Suprapubic skin (tissue), 4 donors: ENCODE data around the gene RARRES1. TPM values are rescaled to one million over a fixed set of nuclear protein-coding genes. Genes with fewer than 3 reads are reported as not detected.

Source experiments
- DNase-seq, 2 donors: peaks; one replicate each; pipeline ENCODE4 v3.0.0-alpha.2; 2019; ENCODE audit warnings: low spot score in 2 of 2
- H3K27ac ChIP-seq: fragments of 200-600 bp; sonication (generic); one replicate; pipeline ENCODE4 v1.5.1; 2019
- H3K27me3 ChIP-seq: fragments of 200-600 bp; sonication (generic); one replicate; pipeline ENCODE4 v1.5.1; 2019
- H3K36me3 ChIP-seq: fragments of 200-600 bp; sonication (generic); one replicate; pipeline ENCODE4 v1.5.1; 2019
- H3K4me1 ChIP-seq: fragments of 200-600 bp; sonication (generic); one replicate; pipeline ENCODE4 v1.5.1; 2019
- H3K4me3 ChIP-seq: fragments of 200-600 bp; sonication (generic); one replicate; pipeline ENCODE4 v1.5.1; 2019; ENCODE audit warnings: mild to moderate bottlenecking
- H3K9me3 ChIP-seq: fragments of 200-600 bp; sonication (generic); one replicate; pipeline ENCODE4 v1.5.1; 2019
- EP300 ChIP-seq: sonication (generic); formaldehyde crosslinking; IDR thresholded peaks from one replicate; pipeline ENCODE4 v1.6.1; 2017; ENCODE audit warnings: antibody characterized with exemption
- POLR2A ChIP-seq, 2 donors: fragments of 450-650 bp; IDR thresholded peaks; one replicate each; pipeline ENCODE4 v1.6.1; 2017; ENCODE audit warnings: antibody characterized with exemption in 2 of 2, mild to moderate bottlenecking in 2 of 2, moderate library complexity in 2 of 2
- POLR2AphosphoS5 ChIP-seq, 3 donors: sonication (generic); formaldehyde crosslinking; IDR thresholded peaks; one replicate each; pipeline ENCODE4 v1.6.1; 2017; ENCODE audit warnings: antibody characterized with exemption in 3 of 3
- WGBS: methylation state at CpG from one replicate; pipeline ENCODE4 v1.1.5; 2018; 5-methylcytosine and 5-hydroxymethylcytosine counted together
- total RNA-seq, 4 donors: library from RNA; depleted of rRNA; stranded (reverse); fragments of >200 nt; gene quantifications; one replicate each; pipeline ENCODE4 v1.1.0, GENCODE V29; 2016
- TF ChIP-seq, protein P1 (sequence below), 2 donors: fragments of 200-600 bp in 1 of 2; fragments of 450-650 bp in 1 of 2; sonication (generic) in 1 of 2; IDR thresholded peaks; one replicate each; pipeline ENCODE4 v1.5.1; 2016 to 2019; ENCODE audit warnings: antibody characterized with exemption in 2 of 2, mild to moderate bottlenecking in 1 of 2, moderate library complexity in 1 of 2

The RARRES1 gene
- total RNA-seq, 4 donors from 2014 or later: 5.6 to 23.4 (median 19.5) TPM

GRCh38 chr3:158728851-158729250, 3.4 kb downstream of the RARRES1 start:
- H3K4me1 ChIP-seq: peaks cover 40% of the 10 kb centered on the region

GRCh38 chr3:158728061-158728377, 4.2 kb downstream of the RARRES1 start:
- DNase-seq: no peak
- 38% methylated on average over 4 of the region's 4 CpGs for WGBS
- peaks cover 45% of the 10 kb centered on the region for H3K4me1 ChIP-seq
- no peak overlapping the region for H3K27ac ChIP-seq
- H3K36me3 ChIP-seq: no peaks in the 10 kb centered on the region
- H3K4me3 ChIP-seq: no peak overlapping the region
- H3K27me3 ChIP-seq: no peaks in the 10 kb centered on the region
- TF ChIP-seq, protein P1, sequence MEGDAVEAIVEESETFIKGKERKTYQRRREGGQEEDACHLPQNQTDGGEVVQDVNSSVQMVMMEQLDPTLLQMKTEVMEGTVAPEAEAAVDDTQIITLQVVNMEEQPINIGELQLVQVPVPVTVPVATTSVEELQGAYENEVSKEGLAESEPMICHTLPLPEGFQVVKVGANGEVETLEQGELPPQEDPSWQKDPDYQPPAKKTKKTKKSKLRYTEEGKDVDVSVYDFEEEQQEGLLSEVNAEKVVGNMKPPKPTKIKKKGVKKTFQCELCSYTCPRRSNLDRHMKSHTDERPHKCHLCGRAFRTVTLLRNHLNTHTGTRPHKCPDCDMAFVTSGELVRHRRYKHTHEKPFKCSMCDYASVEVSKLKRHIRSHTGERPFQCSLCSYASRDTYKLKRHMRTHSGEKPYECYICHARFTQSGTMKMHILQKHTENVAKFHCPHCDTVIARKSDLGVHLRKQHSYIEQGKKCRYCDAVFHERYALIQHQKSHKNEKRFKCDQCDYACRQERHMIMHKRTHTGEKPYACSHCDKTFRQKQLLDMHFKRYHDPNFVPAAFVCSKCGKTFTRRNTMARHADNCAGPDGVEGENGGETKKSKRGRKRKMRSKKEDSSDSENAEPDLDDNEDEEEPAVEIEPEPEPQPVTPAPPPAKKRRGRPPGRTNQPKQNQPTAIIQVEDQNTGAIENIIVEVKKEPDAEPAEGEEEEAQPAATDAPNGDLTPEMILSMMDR (IDR thresholded peaks at IDR 0.05): no peak
- TF ChIP-seq POLR2A (IDR thresholded peaks at IDR 0.05): no peak
- no peak for TF ChIP-seq POLR2AphosphoS5 (IDR thresholded peaks at IDR 0.05)
- no peak for TF ChIP-seq EP300
- H3K9me3 ChIP-seq: no peaks in the 10 kb centered on the region

More at GRCh38 chr3:158728851-158729250, 3.4 kb downstream of the RARRES1 start:
- H3K36me3 ChIP-seq: no peaks in the 10 kb centered on the region
- H3K9me3 ChIP-seq: no peaks in the 10 kb centered on the region
- H3K27me3 ChIP-seq: no peaks in the 10 kb centered on the region
- no peak for DNase-seq
- no peak overlapping the region for H3K4me3 ChIP-seq
- no peak overlapping the region for H3K27ac ChIP-seq
- TF ChIP-seq POLR2AphosphoS5 (IDR thresholded peaks at IDR 0.05) (no peak), POLR2A (IDR thresholded peaks at IDR 0.05) (no peak), EP300 (no peak)
- TF ChIP-seq, protein P1 (IDR thresholded peaks at IDR 0.05): no peak

- Histone ChIP-seq H3K36me3 (no peaks in the 10 kb centered on the region), H3K27ac (no peak overlapping the region), H3K4me3 (no peak overlapping the region), H3K4me1 (peaks cover 39% of the 10 kb centered on the region), H3K27me3 (no peaks in the 10 kb centered on the region), H3K9me3 (no peaks in the 10 kb centered on the region)
- TF ChIP-seq, protein P1 (IDR thresholded peaks at IDR 0.05): peak; percentile 70 to 82
- no peak for TF ChIP-seq EP300
- DNase-seq: no peak
- 31% methylated on average over 10 of the region's 10 CpGs for WGBS
These were observed 4.8 kb downstream of the RARRES1 start for GRCh38 chr3:158727206-158728060.

DNA sequence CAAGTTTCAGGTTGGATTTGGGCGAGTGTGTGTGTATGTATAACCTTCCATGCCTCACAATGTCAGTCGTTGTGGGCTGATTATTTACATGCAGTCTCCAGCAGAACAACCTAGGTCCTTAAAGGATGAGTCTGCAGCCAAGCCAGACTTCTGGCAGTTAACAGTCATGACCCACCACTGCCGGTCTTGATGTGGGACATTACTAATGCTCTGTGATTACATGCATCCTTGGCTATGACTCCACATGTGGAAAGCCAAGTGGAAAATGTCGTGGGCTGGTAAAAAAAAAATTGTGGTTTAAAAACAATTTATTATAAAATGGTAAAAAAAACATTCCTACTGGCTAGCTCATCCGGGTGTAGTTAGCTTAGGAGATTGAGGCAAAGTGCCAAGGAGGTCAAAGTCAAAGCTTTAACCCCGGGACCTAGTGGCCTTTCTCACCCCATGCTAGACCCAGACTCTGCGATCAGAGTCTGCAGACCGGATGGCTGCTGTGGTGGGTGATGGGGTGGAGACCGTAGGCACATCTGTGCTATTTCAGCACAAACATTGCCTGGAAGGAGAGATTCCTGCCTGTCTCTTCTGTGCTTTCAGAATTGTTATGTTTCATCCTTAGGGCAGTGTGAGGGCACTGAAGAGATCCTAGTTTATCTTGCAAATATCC, 6.8 kb downstream of the RARRES1 start:
- TF ChIP-seq POLR2AphosphoS5 (IDR thresholded peaks at IDR 0.05) (no peak), EP300 (no peak), POLR2A (IDR thresholded peaks at IDR 0.05) (no peak)
- TF ChIP-seq, protein P1 (IDR thresholded peaks at IDR 0.05): no peak
- Histone ChIP-seq H3K27ac (peak overlapping the region; percentile 2), H3K4me1 (peaks cover 29% of the 10 kb centered on the region), H3K36me3 (no peaks in the 10 kb centered on the region), H3K4me3 (no peak overlapping the region), H3K27me3 (no peaks in the 10 kb centered on the region), H3K9me3 (no peaks in the 10 kb centered on the region)
- 28% methylated on average over 9 of the region's 9 CpGs for WGBS
- no peak for DNase-seq

GRCh38 chr3:158723991-158724390, 8.3 kb downstream of the RARRES1 start:
- TF ChIP-seq POLR2AphosphoS5 (IDR thresholded peaks at IDR 0.05) (no peak), EP300 (no peak), POLR2A (IDR thresholded peaks at IDR 0.05) (no peak)
- TF ChIP-seq, protein P1 (IDR thresholded peaks at IDR 0.05): no peak
- Histone ChIP-seq H3K4me3 (no peak overlapping the region), H3K9me3 (no peaks in the 10 kb centered on the region), H3K4me1 (peaks cover 29% of the 10 kb centered on the region), H3K27ac (no peak overlapping the region), H3K27me3 (no peaks in the 10 kb centered on the region), H3K36me3 (no peaks in the 10 kb centered on the region)
- no peak for DNase-seq
- WGBS: 94% methylated on average over 7 of the region's 7 CpGs
